GM10847 (cell line): Measurements from ENCODE around the gene MLLT10.

Experiments used
- POLR2A ChIP-seq: IDR thresholded peaks from 2 replicates; pipeline ENCODE4 v1.6.1; 2011; ENCODE audit not compliant: insufficient read length; ENCODE audit errors: extremely low read depth

The MLLT10 gene

GRCh38 chr10:21675157-21675796, 141.2 kb downstream of the MLLT10 start:
- no peak for TF ChIP-seq POLR2A

- TF ChIP-seq POLR2A, result no peak
Observed at GRCh38 chr10:21677551-21677950, 143.5 kb downstream of the MLLT10 start.

GRCh38 chr10:21681156-21681555, 147.1 kb downstream of the MLLT10 start:
- no peak for TF ChIP-seq POLR2A

GRCh38 chr10:21687266-21688008, 153.4 kb downstream of the MLLT10 start:
- TF ChIP-seq POLR2A, result no peak

GRCh38 chr10:21688009-21688332, 153.9 kb downstream of the MLLT10 start:
- TF ChIP-seq POLR2A, result no peak

GRCh38 chr10:21688870-21689269, 154.8 kb downstream of the MLLT10 start:
- no peak for TF ChIP-seq POLR2A

- TF ChIP-seq POLR2A, result no peak
Observed at GRCh38 chr10:21689881-21690280, 155.8 kb downstream of the MLLT10 start.

GRCh38 chr10:21692916-21693315, 158.9 kb downstream of the MLLT10 start:
- no peak for TF ChIP-seq POLR2A

- TF ChIP-seq POLR2A, result no peak
Observed at GRCh38 chr10:21693418-21693817, 159.4 kb downstream of the MLLT10 start.

- no peak for TF ChIP-seq POLR2A
Observed at GRCh38 chr10:21694631-21695030, 160.6 kb downstream of the MLLT10 start.

GRCh38 chr10:21696302-21696701, 162.3 kb downstream of the MLLT10 start:
- TF ChIP-seq POLR2A, result no peak

GRCh38 chr10:21699575-21699974, 165.5 kb downstream of the MLLT10 start:
- no peak for TF ChIP-seq POLR2A

- no peak for TF ChIP-seq POLR2A
Observed at GRCh38 chr10:21700474-21700873, 166.4 kb downstream of the MLLT10 start.

- no peak for TF ChIP-seq POLR2A
Observed at GRCh38 chr10:21702633-21703111, 168.6 kb downstream of the MLLT10 start.

GRCh38 chr10:21705142-21705827, 171.3 kb downstream of the MLLT10 start:
- TF ChIP-seq POLR2A, result no peak

- TF ChIP-seq POLR2A, result no peak
Observed at GRCh38 chr10:21705828-21706176, 171.8 kb downstream of the MLLT10 start.
